Measurements from ENCODE around the gene ORAI2. TPM values are rescaled to one million over a fixed set of nuclear protein-coding genes. Genes with fewer than 3 reads are reported as not detected.

ORAI2 gene
- total and polyA plus RNA-seq, 2 of the 13 experiments (the other 11 are each of a cell fraction or from before 2014, with no cell fraction given), result 3.0 to 6.0 TPM

DNA sequence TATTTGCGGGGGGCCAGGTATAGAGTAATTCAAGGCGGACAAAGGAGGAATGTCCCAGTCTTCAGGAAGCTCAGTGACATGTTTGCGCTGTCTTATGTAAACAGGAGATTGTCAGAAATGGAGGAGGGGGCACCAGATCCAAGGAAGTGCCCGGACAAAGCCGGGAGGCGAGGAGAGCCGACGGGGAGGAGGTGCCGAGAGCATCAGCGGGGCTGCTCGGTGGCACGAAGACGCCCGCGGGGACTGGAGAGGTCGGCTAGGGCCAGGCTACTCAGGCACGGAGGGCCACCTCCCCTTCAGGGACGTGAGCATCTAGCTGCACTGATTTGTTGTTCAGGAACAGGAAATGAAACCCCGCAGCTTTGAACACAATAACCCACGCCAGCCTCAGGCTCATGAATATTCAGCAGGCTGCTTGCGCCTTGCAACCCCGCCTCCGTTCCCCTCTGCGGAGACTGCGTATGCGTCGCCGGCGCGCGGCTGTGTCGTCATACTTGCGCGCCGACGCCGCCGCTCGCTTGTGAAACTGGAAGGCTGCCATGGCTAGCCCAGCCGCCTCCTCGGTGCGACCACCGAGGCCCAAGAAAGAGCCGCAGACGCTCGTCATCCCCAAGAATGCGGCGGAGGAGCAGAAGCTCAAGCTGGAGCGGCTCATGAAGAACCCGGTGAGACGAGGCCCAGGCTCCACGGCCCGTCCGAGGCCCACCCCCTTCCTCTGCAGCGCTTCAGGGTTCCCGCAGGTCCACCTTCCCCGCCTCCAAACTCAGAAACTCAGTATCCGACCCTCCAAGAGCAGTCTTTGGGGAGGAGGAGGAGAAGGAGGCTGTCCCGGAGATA lies 37.3 kb upstream of the ORAI2 start, which contains the start of gene PRKRIP1 (continued):
- no peak for TF ChIP-seq SNAPC4 (CRISPR knock-in tag; IDR thresholded peaks at IDR 0.05)
- TF ChIP-seq ZNF253 (CRISPR knock-in tag; IDR thresholded peaks at IDR 0.05; ENCODE audit: borderline replicate concordance), result no peak
- TF ChIP-seq ELF4 (CRISPR knock-in tag; IDR thresholded peaks at IDR 0.05; ENCODE audit: borderline replicate concordance), result no peak
- TF ChIP-seq NR0B2 (CRISPR knock-in tag; IDR thresholded peaks at IDR 0.05), result no peak
- no peak for TF ChIP-seq ONECUT2 (CRISPR knock-in tag; IDR thresholded peaks at IDR 0.05)
- peak; percentile 18; the same call in 1 of the 2 replicates for TF ChIP-seq RFXAP (CRISPR knock-in tag; IDR thresholded peaks at IDR 0.05; ENCODE audit: borderline replicate concordance)
- no peak for TF ChIP-seq ISX (CRISPR knock-in tag; conservative IDR thresholded peaks at IDR 0.05)
- TF ChIP-seq ZBTB46 (CRISPR knock-in tag; IDR thresholded peaks at IDR 0.05; ENCODE audit: borderline replicate concordance), result peak; percentile 82; the same call in 1 of the 2 replicates
- no peak for TF ChIP-seq TRIM24 (CRISPR knock-in tag; IDR thresholded peaks at IDR 0.05)
- TF ChIP-seq NFKB2 (CRISPR knock-in tag; IDR thresholded peaks at IDR 0.05; ENCODE audit: borderline replicate concordance), result peak; percentile 54; the same call in 1 of the 2 replicates
- TF ChIP-seq BHLHE40 (IDR thresholded peaks at IDR 0.05; ENCODE audit: low read length), result no peak
- TF ChIP-seq ZNF775 (CRISPR knock-in tag; IDR thresholded peaks at IDR 0.05; ENCODE audit: borderline replicate concordance), result 0 out of 2 replicates have a peak, but pooled peaks have one; percentile 68
- TF ChIP-seq SAP130 (CRISPR knock-in tag; IDR thresholded peaks at IDR 0.05; ENCODE audit: low read depth), result peak; percentile 76
- no peak for TF ChIP-seq ZEB1 (IDR thresholded peaks at IDR 0.05; ENCODE audit: insufficient replicate concordance, low read depth)
- TF ChIP-seq MIER2 (CRISPR knock-in tag; IDR thresholded peaks at IDR 0.05), result no peak
- no peak; the same call in none of the 2 replicates for TF ChIP-seq ZSCAN31 (CRISPR knock-in tag; IDR thresholded peaks at IDR 0.05; ENCODE audit: low read depth)
- TF ChIP-seq ZNF597 (CRISPR knock-in tag; IDR thresholded peaks at IDR 0.05), result no peak
- 0 out of 2 replicates have a peak, but pooled peaks have one; percentile 20 for TF ChIP-seq DR1 (CRISPR knock-in tag; IDR thresholded peaks at IDR 0.05)
- no peak for TF ChIP-seq XBP1 (CRISPR knock-in tag; IDR thresholded peaks at IDR 0.05)
- no peak for TF ChIP-seq PLSCR1 (CRISPR knock-in tag; IDR thresholded peaks at IDR 0.05; ENCODE audit: borderline replicate concordance)

Data from HepG2 (cell line).